GM19238 (cell line): ENCODE measurements around the gene COMMD4.

Source experiments
- DNase-seq: peaks from one replicate; pipeline ENCODE4 v3.0.0; 2011; ENCODE audit warnings: low spot score; ENCODE audit not compliant: insufficient read length

Gene COMMD4

GRCh38 chr15:75356006-75356405 lies 20.1 kb downstream of the COMMD4 start:
- no peak for DNase-seq

- DNase-seq = no peak
These were observed 20.7 kb downstream of the COMMD4 start for GRCh38 chr15:75356517-75356916.

GRCh38 chr15:75357976-75358673 lies 22.3 kb downstream of the COMMD4 start:
- DNase-seq = no peak

GRCh38 chr15:75358771-75359536 lies 23.1 kb downstream of the COMMD4 start:
- no peak for DNase-seq

- no peak for DNase-seq
These were observed 23.8 kb downstream of the COMMD4 start for GRCh38 chr15:75359537-75360250.

GRCh38 chr15:75360391-75360790 lies 24.5 kb downstream of the COMMD4 start:
- no peak for DNase-seq

GRCh38 chr15:75360856-75361255 lies 25.0 kb downstream of the COMMD4 start:
- no peak for DNase-seq

GRCh38 chr15:75361361-75361988 lies 25.6 kb downstream of the COMMD4 start:
- DNase-seq = no peak

- DNase-seq = no peak
These were observed 26.3 kb downstream of the COMMD4 start for GRCh38 chr15:75361989-75362641.

GRCh38 chr15:75362642-75363249 lies 26.9 kb downstream of the COMMD4 start:
- DNase-seq = no peak

- no peak for DNase-seq
These were observed 27.9 kb downstream of the COMMD4 start for GRCh38 chr15:75363786-75364185.

GRCh38 chr15:75364881-75365280 lies 29.0 kb downstream of the COMMD4 start:
- no peak for DNase-seq

GRCh38 chr15:75366163-75366562 lies 30.3 kb downstream of the COMMD4 start:
- DNase-seq = no peak

- no peak for DNase-seq
These were observed 31.1 kb downstream of the COMMD4 start for GRCh38 chr15:75367006-75367405.

GRCh38 chr15:75367406-75367912 lies 31.6 kb downstream of the COMMD4 start:
- no peak for DNase-seq

GRCh38 chr15:75367913-75368688 lies 32.2 kb downstream of the COMMD4 start, which contains the start of gene MAN2C1:
Gene MAN2C1 (minus strand): TSS chr15:75368607. CDS start chr15:75368583, 24 bp downstream.
- peak; percentile 92 for DNase-seq

- no peak for DNase-seq
These were observed 32.9 kb downstream of the COMMD4 start for GRCh38 chr15:75368689-75369239.

GRCh38 chr15:75369897-75370581 lies 34.2 kb downstream of the COMMD4 start:
- DNase-seq = no peak

- DNase-seq = no peak
These were observed 35.6 kb downstream of the COMMD4 start for GRCh38 chr15:75371486-75371885.
